Prostate gland (tissue), 2 donors: ENCODE data around the gene OR5F1. TPM values are rescaled to one million over a fixed set of nuclear protein-coding genes. Genes with fewer than 3 reads are reported as not detected.

Experiments
- DNase-seq: peaks from one replicate; pipeline ENCODE4 v3.0.0-alpha.2; 2019; ENCODE audit warnings: low spot score
- H3K27ac ChIP-seq, 2 donors: fragments of 200-600 bp; sonication (generic); 2 replicates each; pipeline ENCODE4 v1.5.1; 2017 to 2019
- H3K27me3 ChIP-seq: fragments of 200-600 bp; sonication (generic); replicated peaks from 2 replicates; pipeline ENCODE4 v1.5.1; 2019; ENCODE audit not compliant: insufficient read depth
- H3K36me3 ChIP-seq, 2 donors: fragments of 200-600 bp; sonication (generic); 1 replicate in 1 of 2; 2 replicates in 1 of 2; pipeline versions ENCODE4 v1.5.1 to v1.8.1; 2017 to 2019
- H3K4me1 ChIP-seq: fragments of 200-600 bp; sonication (generic); replicated peaks from 2 replicates; pipeline ENCODE4 v1.5.1; 2019
- H3K4me3 ChIP-seq, 2 donors: fragments of 200-600 bp; sonication (generic); 2 replicates each; pipeline ENCODE4 v1.5.1; 2017 to 2019
- H3K9me3 ChIP-seq: fragments of 200-600 bp; sonication (generic); 2 replicates; pipeline ENCODE4 v1.5.1; 2017
- CTCF ChIP-seq, 4 experiments: fragments of 200-600 bp in 2 of 4; fragments of 450-650 bp in 2 of 4; sonication (generic) in 2 of 4; IDR thresholded peaks; 1 replicate in 3 of 4; 2 replicates in 1 of 4; pipeline ENCODE4 v1.5.1; 2016 to 2019; ENCODE audit warnings: antibody characterized with exemption in 4 of 4, mild to moderate bottlenecking in 2 of 4, moderate library complexity in 2 of 4
- POLR2A ChIP-seq: fragments of 450-650 bp; IDR thresholded peaks from one replicate; pipeline ENCODE4 v1.6.1; 2016; ENCODE audit warnings: antibody characterized with exemption, mild to moderate bottlenecking
- POLR2AphosphoS5 ChIP-seq: sonication (generic); formaldehyde crosslinking; IDR thresholded peaks from one replicate; pipeline ENCODE4 v1.6.1; 2017; ENCODE audit warnings: antibody characterized with exemption
- WGBS: methylation state at CpG from one replicate; pipeline ENCODE4 v1.1.5; 2018; 5-methylcytosine and 5-hydroxymethylcytosine counted together
- intact Hi-C: fragments of 100-400 bp; cut with DNase I; formaldehyde crosslinking; loops from one replicate; pipeline ENCODE4 v1.14.2; 2022
- total RNA-seq, 2 donors: library from RNA; depleted of rRNA; stranded (reverse); fragments of >200 nt; gene quantifications; one replicate each; pipeline ENCODE4 v1.1.0, GENCODE V29; 2016

Gene OR5F1
- total RNA-seq, 2 donors from 2014 or later: not detected

DNA sequence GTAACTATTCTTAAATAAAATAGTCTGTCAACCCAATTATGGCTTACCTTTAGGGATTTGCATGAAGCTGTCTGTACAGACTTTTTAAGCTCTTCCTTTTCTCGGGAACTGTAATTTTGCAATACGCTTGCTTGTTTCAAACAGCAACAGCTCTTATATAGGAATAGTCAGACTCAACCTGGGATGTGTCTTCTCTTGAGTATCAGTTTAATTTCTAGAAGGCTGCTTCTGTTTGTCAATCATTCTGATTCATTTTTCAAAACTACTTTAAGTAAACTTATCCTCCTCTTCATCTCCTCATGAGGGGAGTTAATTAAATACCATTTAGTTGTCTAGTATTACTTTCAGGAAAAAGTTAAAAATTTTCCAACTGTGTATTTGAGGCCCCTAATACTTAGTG, 24.6 kb downstream of the OR5F1 start, which contains the start of gene OR10AG1:
Gene OR10AG1 (minus strand): TSS at position 101 of the 400 bp plus-strand sequence. CDS start 38 bp downstream, at position 63.
- Histone ChIP-seq H3K4me1 (no peaks in the 10 kb centered on the region), H3K27me3 (no peaks in the 10 kb centered on the region), H3K4me3 (no peak within 1 kb of the TSS), H3K9me3 (no peaks in the 10 kb centered on the region), H3K27ac (no peak within 1 kb of the TSS), H3K36me3 (no peaks in the 10 kb centered on the region)
- no peak for DNase-seq
- 91% methylated on average over 2 of the region's 2 CpGs for WGBS
- TF ChIP-seq POLR2AphosphoS5 (no peak), CTCF (IDR thresholded peaks at IDR 0.05) (no peak), POLR2A (no peak)
- intact Hi-C loops: no loop called here

DNA sequence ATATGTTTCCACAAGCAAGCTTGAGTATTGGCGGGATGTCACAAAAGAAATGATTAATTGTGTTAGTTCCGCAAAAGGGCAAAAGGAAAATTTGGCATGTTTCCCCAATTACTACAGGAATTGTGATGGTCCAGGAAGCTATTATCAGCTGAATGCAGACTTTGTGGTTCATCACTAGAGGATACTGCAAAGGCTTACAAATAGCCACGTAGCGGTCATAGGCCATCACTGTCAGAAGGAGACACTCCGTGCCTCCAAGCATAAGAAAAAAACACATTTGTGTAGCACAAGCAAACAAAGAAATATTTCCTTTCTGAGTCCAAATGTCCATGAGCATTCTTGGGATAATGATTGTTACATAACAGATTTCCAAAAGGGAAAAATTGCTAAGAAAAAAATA, 26.5 kb downstream of the OR5F1 start:
- no peak overlapping the region for H3K4me3 ChIP-seq
- no peaks in the 10 kb centered on the region for H3K36me3 ChIP-seq
- H3K9me3 ChIP-seq: no peaks in the 10 kb centered on the region
- no peaks in the 10 kb centered on the region for H3K27me3 ChIP-seq
- TF ChIP-seq CTCF (IDR thresholded peaks at IDR 0.05) (no peak), POLR2A (no peak), POLR2AphosphoS5 (no peak)
- no peak for DNase-seq
- H3K27ac ChIP-seq: no peak overlapping the region
- no peaks in the 10 kb centered on the region for H3K4me1 ChIP-seq
- WGBS: 85% methylated on average over 5 of the region's 5 CpGs
- intact Hi-C loops: no loop called here

GRCh38 chr11:55966391-55966790, 28.0 kb downstream of the OR5F1 start:
- H3K4me1 ChIP-seq: no peaks in the 10 kb centered on the region
- no peaks in the 10 kb centered on the region for H3K36me3 ChIP-seq
- H3K9me3 ChIP-seq: no peaks in the 10 kb centered on the region
- intact Hi-C loops: no loop called here
- 75% methylated on average over 2 of the region's 2 CpGs for WGBS
- H3K27me3 ChIP-seq: no peaks in the 10 kb centered on the region
- TF ChIP-seq POLR2A: no peak
- no peak for TF ChIP-seq POLR2AphosphoS5
- no peak for TF ChIP-seq CTCF (IDR thresholded peaks at IDR 0.05)
- DNase-seq: no peak
- H3K4me3 ChIP-seq: no peak overlapping the region
- H3K27ac ChIP-seq: no peak overlapping the region

- intact Hi-C loops: no loop called here
- H3K27me3 ChIP-seq: no peaks in the 10 kb centered on the region
- TF ChIP-seq POLR2AphosphoS5: no peak
- no peak for TF ChIP-seq POLR2A
- TF ChIP-seq CTCF (IDR thresholded peaks at IDR 0.05): no peak
- no peak overlapping the region for H3K4me3 ChIP-seq
- no peak overlapping the region for H3K27ac ChIP-seq
- H3K9me3 ChIP-seq: no peaks in the 10 kb centered on the region
- H3K36me3 ChIP-seq: no peaks in the 10 kb centered on the region
- 46% methylated on average over 4 of the region's 4 CpGs for WGBS
- H3K4me1 ChIP-seq: no peaks in the 10 kb centered on the region
- no peak for DNase-seq
These were observed 37.9 kb downstream of the OR5F1 start for GRCh38 chr11:55956521-55956920.

DNA sequence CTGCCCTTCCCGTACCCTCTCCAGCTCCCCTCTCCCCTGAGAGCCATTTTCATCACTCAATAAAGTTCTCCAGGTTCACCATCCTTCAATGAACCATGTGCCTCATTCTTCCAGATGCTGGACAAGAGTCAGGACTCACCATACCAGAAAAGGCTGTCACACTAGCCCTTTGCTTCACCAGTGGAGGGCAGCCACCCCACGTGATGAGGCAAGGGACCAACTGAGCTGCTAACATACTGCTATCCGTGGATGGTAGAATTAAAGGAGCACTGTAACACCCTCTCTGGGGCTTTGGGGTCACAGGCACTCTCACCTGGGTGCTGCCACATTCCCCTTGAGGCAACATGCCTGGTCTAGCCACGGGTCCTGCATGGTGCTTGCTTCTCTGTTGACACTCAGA, 45.1 kb downstream of the OR5F1 start:
- no peaks in the 10 kb centered on the region for H3K9me3 ChIP-seq
- H3K27ac ChIP-seq: no peak overlapping the region
- TF ChIP-seq POLR2AphosphoS5 (no peak), POLR2A (no peak), CTCF (IDR thresholded peaks at IDR 0.05) (no peak)
- intact Hi-C loops: loop anchor here (10.0 kb wide), 1 partner anchor 825 kb away; no protein-coding TSS in a partner anchor
- H3K4me3 ChIP-seq: no peak overlapping the region
- DNase-seq: no peak
- H3K36me3 ChIP-seq: no peaks in the 10 kb centered on the region
- no peaks in the 10 kb centered on the region for H3K4me1 ChIP-seq
- no peaks in the 10 kb centered on the region for H3K27me3 ChIP-seq
- 67% methylated on average over 4 of the region's 4 CpGs for WGBS
